GM21723 (cell line): ENCODE results near the gene RPL36A.

Source experiments
- ATAC-seq: cut with Tn5 transposase; IDR thresholded peaks from one replicate; pipeline ENCODE4 v1.9.1; 2021; ENCODE audit warnings: mild to moderate bottlenecking, moderate library complexity; ENCODE audit not compliant: unreplicated experiment

The RPL36A gene

GRCh38 chrX:101390664-101391525 lies at the start of gene RPL36A:
Gene RPL36A (plus strand): TSS chrX:101391011. CDS start chrX:101391044, 33 bp downstream.
- ATAC-seq, result peak; percentile 78

- peak; percentile 14 for ATAC-seq
Observed at GRCh38 chrX:101347859-101348451, 42.9 kb upstream of the RPL36A start.

- peak; percentile 98 for ATAC-seq
Observed at GRCh38 chrX:101348452-101349192, 42.2 kb upstream of the RPL36A start, which contains the start of gene TIMM8A. Gene TIMM8A (minus strand): TSS chrX:101348742. CDS start chrX:101348664, 78 bp downstream.

DNA sequence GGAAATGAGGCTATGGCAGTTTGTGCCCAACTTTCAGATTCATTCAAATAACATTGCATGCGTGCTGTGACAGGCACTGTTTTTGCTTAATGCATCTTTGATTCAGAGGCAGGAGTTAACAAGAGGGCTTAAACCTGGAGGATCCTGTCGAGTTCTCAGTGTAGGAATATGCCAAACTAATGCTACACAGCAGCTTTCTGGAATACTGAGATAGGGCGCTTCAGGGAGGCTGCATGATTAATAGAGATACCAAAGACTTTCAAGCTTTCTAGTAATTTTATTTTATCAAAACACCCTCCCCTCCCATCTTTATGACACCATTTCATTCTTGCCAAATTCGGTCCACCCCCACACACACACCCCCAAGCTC lies 41.6 kb upstream of the RPL36A start:
- peak; percentile 15 for ATAC-seq

- peak; percentile 47 for ATAC-seq
Observed at GRCh38 chrX:101357166-101357795, 33.5 kb upstream of the RPL36A start.

GRCh38 chrX:101359966-101360365 lies 30.8 kb upstream of the RPL36A start:
- ATAC-seq, result no peak

GRCh38 chrX:101360390-101360789 lies 30.4 kb upstream of the RPL36A start:
- no peak for ATAC-seq

GRCh38 chrX:101362116-101362515 lies 28.7 kb upstream of the RPL36A start:
- ATAC-seq, result no peak

- ATAC-seq, result no peak
Observed at GRCh38 chrX:101362757-101363156, 28.1 kb upstream of the RPL36A start.

- no peak for ATAC-seq
Observed at GRCh38 chrX:101365301-101365795, 25.5 kb upstream of the RPL36A start.

DNA sequence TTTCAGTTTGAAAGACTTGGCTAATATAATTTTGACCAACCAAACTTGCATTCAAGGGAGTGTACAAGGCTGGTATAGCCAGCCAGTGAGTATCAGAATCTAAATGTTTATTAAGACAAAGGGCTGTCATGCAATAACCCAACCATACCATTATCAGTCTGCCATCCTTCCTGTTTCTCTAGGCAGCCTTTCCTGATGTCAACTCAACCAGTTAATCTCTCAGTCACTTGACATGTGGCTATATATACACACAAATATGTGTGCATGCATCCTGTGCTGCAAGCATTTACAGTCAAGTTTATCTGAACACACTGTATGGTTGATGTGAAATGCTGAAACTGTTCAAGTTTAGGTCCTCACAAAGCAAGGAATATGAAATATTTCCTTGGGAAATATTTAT lies 22.0 kb upstream of the RPL36A start:
- no peak for ATAC-seq

GRCh38 chrX:101369687-101370086 lies 21.1 kb upstream of the RPL36A start:
- no peak for ATAC-seq

DNA sequence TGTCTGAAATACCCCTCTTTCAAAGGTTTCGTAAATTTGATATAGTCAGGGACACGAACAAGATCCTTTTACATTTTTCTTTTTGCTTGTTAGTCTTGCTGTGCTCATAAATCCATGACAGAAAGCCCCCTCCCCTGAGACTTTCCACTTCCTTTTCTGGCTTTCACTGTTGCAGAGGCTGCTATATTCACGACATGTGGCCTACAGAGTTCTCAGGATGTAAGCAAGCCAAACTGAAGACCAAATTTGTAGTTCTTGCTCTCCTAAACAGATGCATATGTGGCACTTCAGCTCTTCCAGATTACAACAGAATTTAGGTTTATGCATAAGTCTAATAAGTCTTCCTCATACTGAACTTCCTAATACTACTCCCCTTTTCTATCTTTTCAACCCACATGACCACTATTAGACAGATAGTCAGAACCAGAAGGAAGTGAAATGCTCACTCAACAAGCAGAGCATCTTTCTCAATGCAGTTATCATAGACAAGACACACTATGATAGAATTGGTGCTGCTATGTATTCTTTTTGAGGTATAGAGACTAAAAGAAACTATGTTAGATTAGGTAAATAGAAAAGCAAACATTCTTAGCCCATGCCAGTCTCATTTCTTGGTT lies 19.8 kb upstream of the RPL36A start:
- ATAC-seq, result peak; percentile 86

- no peak for ATAC-seq
Observed at GRCh38 chrX:101377547-101377946, 13.3 kb upstream of the RPL36A start.

DNA sequence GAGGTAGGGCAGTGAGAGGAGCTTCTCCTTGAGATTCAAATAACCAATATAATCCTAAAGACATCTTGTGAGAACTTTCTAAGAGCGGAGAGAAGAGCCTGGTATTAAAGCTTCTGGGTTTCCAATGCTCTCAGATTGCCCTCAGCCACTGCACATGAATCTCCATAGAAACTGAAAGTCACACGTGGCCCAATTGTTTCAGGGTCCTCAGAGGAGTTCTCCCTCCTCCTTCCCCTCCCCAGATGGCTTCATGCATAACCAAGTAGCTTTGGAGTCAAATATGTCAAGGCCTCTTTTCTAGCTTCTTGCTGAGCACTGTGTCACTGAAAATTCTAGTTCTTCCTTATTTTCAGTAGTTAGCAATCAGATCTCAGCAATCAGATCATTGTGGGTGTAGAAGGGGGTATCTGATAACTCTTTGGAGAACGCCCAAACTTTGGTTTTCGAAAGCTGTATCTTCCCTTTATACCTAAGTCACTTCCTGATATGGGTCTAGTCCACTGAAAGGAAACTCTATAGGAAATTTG lies 7.1 kb upstream of the RPL36A start:
- ATAC-seq, result peak; percentile 73

- ATAC-seq, result no peak
Observed at GRCh38 chrX:101385026-101385684, 5.7 kb upstream of the RPL36A start.

DNA sequence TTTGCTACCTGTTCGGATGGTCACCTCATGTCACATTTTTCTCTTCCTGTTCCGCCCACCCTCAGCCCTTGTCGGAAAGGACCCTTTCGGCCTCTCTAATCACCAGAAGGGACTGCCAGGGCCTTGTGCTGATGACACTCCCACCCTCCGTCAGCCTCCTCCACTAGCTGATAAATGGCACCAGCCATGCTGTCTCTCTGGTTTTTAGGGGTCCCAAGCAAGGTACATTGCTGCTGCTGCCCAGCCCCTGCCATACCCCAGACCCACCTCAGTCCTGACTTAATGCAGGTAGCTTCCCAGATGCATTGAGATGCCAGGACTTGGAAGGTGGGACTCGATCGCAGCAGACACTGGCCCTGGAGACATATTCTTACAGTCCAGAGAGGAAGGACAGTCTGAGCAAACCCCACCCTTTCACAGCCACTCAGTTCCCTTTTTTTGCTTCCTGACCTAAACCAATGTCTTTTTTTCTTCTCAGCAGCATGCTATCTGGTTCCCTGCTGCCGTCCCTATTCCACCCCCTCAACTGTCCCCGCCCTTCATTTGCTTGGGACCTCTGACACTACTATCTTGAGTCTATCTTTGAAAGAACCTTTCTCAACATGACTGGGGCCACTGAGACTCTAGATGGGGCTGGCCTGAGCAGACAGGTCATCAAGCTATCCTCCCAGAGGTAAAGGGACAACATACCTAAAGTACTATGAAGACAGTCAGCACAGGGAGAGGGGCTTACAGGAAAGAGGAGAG lies 4.8 kb upstream of the RPL36A start, which contains the start of gene BTK:
Gene BTK (minus strand): TSS at position 397 of the 747 bp plus-strand sequence. CDS start 10,907 bp downstream, outside the sequence.
- ATAC-seq, result peak; percentile 70

- ATAC-seq, result peak; percentile 1
Observed at GRCh38 chrX:101386542-101386885, 4.3 kb upstream of the RPL36A start.

GRCh38 chrX:101388604-101389003 lies 2.2 kb upstream of the RPL36A start:
- no peak for ATAC-seq
